Right lobe of liver (tissue), 4 donors: ENCODE data around the gene SYNJ2BP.

Source experiments
- POLR2A ChIP-seq: fragments of 450-650 bp; IDR thresholded peaks from one replicate; pipeline ENCODE4 v1.6.1; 2017; ENCODE audit warnings: antibody characterized with exemption, mild to moderate bottlenecking
- TF ChIP-seq, protein P1 (sequence below), 4 donors: fragments of 200-600 bp in 3 of 4; fragments of 450-650 bp in 1 of 4; IDR thresholded peaks; one replicate each; pipeline versions ENCODE4 v1.5.1 to v1.8.0; 2016 to 2022; ENCODE audit warnings: antibody characterized with exemption in 4 of 4, mild to moderate bottlenecking in 2 of 4
- donor health status: DM: no; HTN: no; CAD: no.
- donor health status: DM: no; HTN: no; CAD: no.
- donor health status: DM: no; HTN: yes; CAD: no.

DNA sequence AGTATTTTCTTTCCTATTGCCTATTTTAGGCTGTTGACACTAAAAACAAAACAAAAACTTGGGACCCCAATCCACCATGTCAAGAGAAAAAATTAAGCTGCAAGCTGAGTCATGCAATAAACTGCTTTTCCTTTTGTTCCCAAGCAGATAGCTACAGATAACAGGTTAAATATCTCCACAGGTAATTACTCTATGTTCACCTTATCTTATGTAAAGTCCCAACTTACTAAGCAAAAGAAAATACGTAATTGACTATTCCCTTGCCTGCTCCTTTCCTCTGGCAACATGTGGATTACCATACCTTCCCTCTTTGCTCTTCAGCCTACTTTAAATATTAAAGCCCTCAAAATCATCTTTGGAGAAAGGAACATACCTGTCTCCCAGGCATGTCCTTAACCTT, 38.2 kb downstream of the SYNJ2BP start:
- TF ChIP-seq, protein P1, sequence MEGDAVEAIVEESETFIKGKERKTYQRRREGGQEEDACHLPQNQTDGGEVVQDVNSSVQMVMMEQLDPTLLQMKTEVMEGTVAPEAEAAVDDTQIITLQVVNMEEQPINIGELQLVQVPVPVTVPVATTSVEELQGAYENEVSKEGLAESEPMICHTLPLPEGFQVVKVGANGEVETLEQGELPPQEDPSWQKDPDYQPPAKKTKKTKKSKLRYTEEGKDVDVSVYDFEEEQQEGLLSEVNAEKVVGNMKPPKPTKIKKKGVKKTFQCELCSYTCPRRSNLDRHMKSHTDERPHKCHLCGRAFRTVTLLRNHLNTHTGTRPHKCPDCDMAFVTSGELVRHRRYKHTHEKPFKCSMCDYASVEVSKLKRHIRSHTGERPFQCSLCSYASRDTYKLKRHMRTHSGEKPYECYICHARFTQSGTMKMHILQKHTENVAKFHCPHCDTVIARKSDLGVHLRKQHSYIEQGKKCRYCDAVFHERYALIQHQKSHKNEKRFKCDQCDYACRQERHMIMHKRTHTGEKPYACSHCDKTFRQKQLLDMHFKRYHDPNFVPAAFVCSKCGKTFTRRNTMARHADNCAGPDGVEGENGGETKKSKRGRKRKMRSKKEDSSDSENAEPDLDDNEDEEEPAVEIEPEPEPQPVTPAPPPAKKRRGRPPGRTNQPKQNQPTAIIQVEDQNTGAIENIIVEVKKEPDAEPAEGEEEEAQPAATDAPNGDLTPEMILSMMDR (IDR thresholded peaks at IDR 0.05), result no peak
- no peak for TF ChIP-seq POLR2A
